H1 (cell line): ENCODE measurements around the gene P3H2. TPM values are rescaled to one million over a fixed set of nuclear protein-coding genes. Genes with fewer than 3 reads are reported as not detected.

Experiments
- CTCF ChIA-PET: fragments of 300-600 bp; sonication (Branson Sonifier 250); formaldehyde crosslinking; loops from one replicate; lab custom pipeline; 2021; ENCODE audit not compliant: partially characterized antibody; lab: Charles Lee
- POLR2A ChIA-PET: fragments of 300-600 bp; sonication (Branson Sonifier 250); formaldehyde crosslinking; loops from one replicate; lab custom pipeline; 2021; ENCODE audit warnings: inconsistent platforms; ENCODE audit not compliant: partially characterized antibody; lab: Charles Lee
- DNase-seq, 2 experiments: peaks; one replicate each; pipeline versions ENCODE4 v3.0.0 to v3.0.0-alpha.2; 2010 to 2022; ENCODE audit warnings: low spot score in 2 of 2, low read depth in 1 of 2, mixed read lengths in 1 of 2
- FAIRE-seq: peaks from 2 replicates; lab custom pipeline; 2011; peaks lifted over from hg19 to GRCh38; lab: Jason Lieb, UNC
- H2AFZ ChIP-seq: 2 replicates; pipeline ENCODE4 v1.8.1; 2012; ENCODE audit warnings: low read length, inconsistent platforms
- H2AK5ac ChIP-seq: 2 replicates; pipeline ENCODE4 v1.6.1; 2013; ENCODE audit warnings: low read depth, low read length
- H2BK120ac ChIP-seq: replicated peaks from 2 replicates; pipeline ENCODE3; 2013; ENCODE audit warnings: low read depth, low read length, inconsistent platforms
- H2BK12ac ChIP-seq: 2 replicates; pipeline ENCODE4 v1.6.1; 2013; ENCODE audit warnings: low read depth, low read length
- H2BK15ac ChIP-seq: 2 replicates; pipeline ENCODE4 v1.6.1; 2013; ENCODE audit warnings: low read length
- H2BK20ac ChIP-seq: 2 replicates; pipeline ENCODE4 v1.6.1; 2013; ENCODE audit warnings: low read length
- H2BK5ac ChIP-seq: 2 replicates; pipeline ENCODE4 v1.6.1; 2013; ENCODE audit warnings: low read depth, low read length
- H3K14ac ChIP-seq: 2 replicates; pipeline ENCODE4 v1.6.1; 2013; ENCODE audit warnings: inconsistent platforms; ENCODE audit not compliant: insufficient read length
- H3K18ac ChIP-seq: 2 replicates; pipeline ENCODE4 v1.6.1; 2013; ENCODE audit warnings: low read length; ENCODE audit errors: extremely low read depth
- H3K23ac ChIP-seq: 2 replicates; pipeline ENCODE4 v1.6.1; 2013; ENCODE audit warnings: inconsistent platforms; ENCODE audit not compliant: insufficient read length
- H3K23me2 ChIP-seq: 2 replicates; pipeline ENCODE4 v1.6.1; 2013; ENCODE audit warnings: low read depth, low read length
- H3K27ac ChIP-seq: 2 replicates; pipeline ENCODE4 v1.6.1; 2011; ENCODE audit warnings: low read depth, low read length, inconsistent platforms
- H3K27me3 ChIP-seq, 4 experiments: replicated peaks in 1 of 4; 1 replicate in 1 of 4; 2 replicates in 3 of 4; pipeline versions ENCODE4 v1.6.1 to v1.8.1; 2011 to 2013; ENCODE audit warnings: low read length in 3 of 4, mild to moderate bottlenecking in 3 of 4, inconsistent platforms in 2 of 4, mixed read lengths in 2 of 4, moderate library complexity in 1 of 4; ENCODE audit not compliant: control insufficient read depth in 3 of 4, insufficient read depth in 3 of 4; ENCODE audit errors: extremely low read depth in 1 of 4
- H3K36me3 ChIP-seq, 4 experiments: 2 replicates each; pipeline versions ENCODE4 v1.6.1 to v1.8.1; 2011 to 2013; ENCODE audit warnings: mild to moderate bottlenecking in 4 of 4, low read length in 3 of 4, moderate library complexity in 2 of 4, control low read depth in 1 of 4, inconsistent platforms in 1 of 4; ENCODE audit not compliant: insufficient read depth in 4 of 4, control insufficient read depth in 2 of 4
- H3K4ac ChIP-seq: replicated peaks from 2 replicates; pipeline ENCODE3; 2013; ENCODE audit warnings: low read length, low read depth, mixed read lengths, inconsistent platforms; ENCODE audit not compliant: insufficient read length
- H3K4me1 ChIP-seq, 4 experiments: replicated peaks in 1 of 4; 1 replicate in 1 of 4; 2 replicates in 3 of 4; pipeline versions ENCODE4 v1.6.1 to v1.8.1; 2011 to 2013; ENCODE audit warnings: low read length in 3 of 4, inconsistent platforms in 2 of 4, mixed read lengths in 1 of 4; ENCODE audit not compliant: insufficient read depth in 4 of 4, control insufficient read depth in 3 of 4
- H3K4me2 ChIP-seq, 2 experiments: 2 replicates each; pipeline versions ENCODE4 v1.6.1 to v1.8.1; 2011 to 2013; ENCODE audit warnings: low read depth in 2 of 2, low read length in 2 of 2, control low read depth in 1 of 2, inconsistent platforms in 1 of 2, mild to moderate bottlenecking in 1 of 2; ENCODE audit not compliant: insufficient read depth in 1 of 2
- H3K4me3 ChIP-seq, 4 experiments: fragments of 200-600, 300-600 bp in 1 of 4; sonication (generic), shearing (Covaris generic), sonication (Bioruptor Twin) in 1 of 4; 2 replicates each; pipeline versions ENCODE4 v1.5.1 to v1.8.1; 2011 to 2016; ENCODE audit warnings: low read length in 4 of 4, low read depth in 3 of 4, control low read depth in 2 of 4, inconsistent platforms in 2 of 4, mild to moderate bottlenecking in 2 of 4, mixed read lengths in 1 of 4, moderate library complexity in 1 of 4; ENCODE audit not compliant: insufficient read depth in 2 of 4; ENCODE audit errors: extremely low read depth in 1 of 4
- H3K56ac ChIP-seq: replicated peaks from 2 replicates; pipeline ENCODE3; 2013; ENCODE audit warnings: low read depth, mild to moderate bottlenecking, mixed read lengths, low read length, inconsistent platforms; ENCODE audit not compliant: insufficient read length
- H3K79me1 ChIP-seq: 2 replicates; pipeline ENCODE4 v1.6.1; 2013; ENCODE audit warnings: low read depth, low read length, control low read depth
- H3K79me2 ChIP-seq, 2 experiments: 2 replicates each; pipeline versions ENCODE4 v1.6.1 to v1.8.1; 2012 to 2013; ENCODE audit warnings: low read length in 2 of 2, mild to moderate bottlenecking in 2 of 2, inconsistent platforms in 1 of 2; ENCODE audit not compliant: insufficient read depth in 2 of 2, control insufficient read depth in 1 of 2
- H3K9ac ChIP-seq, 4 experiments: replicated peaks in 1 of 4; 1 replicate in 1 of 4; 2 replicates in 3 of 4; pipeline versions ENCODE4 v1.6.1 to v1.8.1; 2011 to 2013; ENCODE audit warnings: low read depth in 3 of 4, low read length in 3 of 4, control low read depth in 2 of 4, mild to moderate bottlenecking in 2 of 4, moderate library complexity in 2 of 4, inconsistent platforms in 1 of 4; ENCODE audit errors: extremely low read depth in 1 of 4
- H3K9me3 ChIP-seq, 2 experiments: 2 replicates each; pipeline versions ENCODE4 v1.6.1 to v1.8.1; 2012 to 2013; ENCODE audit warnings: mild to moderate bottlenecking in 2 of 2, moderate library complexity in 2 of 2, control low read depth in 1 of 2, inconsistent platforms in 1 of 2, low read depth in 1 of 2, low read length in 1 of 2, mixed read lengths in 1 of 2; ENCODE audit not compliant: insufficient read depth in 2 of 2
- H4K20me1 ChIP-seq, 2 experiments: replicated peaks in 1 of 2; 2 replicates each; pipeline versions ENCODE3 to v1.8.1; 2011 to 2013; ENCODE audit warnings: inconsistent platforms in 2 of 2, low read length in 2 of 2, mild to moderate bottlenecking in 1 of 2; ENCODE audit not compliant: insufficient read depth in 2 of 2, control insufficient read depth in 1 of 2
- H4K5ac ChIP-seq: 2 replicates; pipeline ENCODE4 v1.6.1; 2013; ENCODE audit warnings: low read length, low read depth, mixed read lengths, inconsistent platforms; ENCODE audit not compliant: insufficient read length
- H4K8ac ChIP-seq: 2 replicates; pipeline ENCODE4 v1.8.0; 2013; ENCODE audit warnings: mild to moderate bottlenecking, moderate library complexity, low read length, inconsistent platforms; ENCODE audit not compliant: insufficient read depth; ENCODE audit errors: extremely low read depth
- H4K91ac ChIP-seq: replicated peaks from 2 replicates; pipeline ENCODE3; 2013; ENCODE audit warnings: low read length, mixed read lengths, inconsistent platforms; ENCODE audit not compliant: insufficient read length
- BACH1 ChIP-seq: IDR thresholded peaks from 2 replicates; pipeline ENCODE4 v1.6.1; 2012; ENCODE audit warnings: low read length, improper control_type of control experiment
- GABPA ChIP-seq: IDR thresholded peaks from 2 replicates; pipeline ENCODE4 v1.6.1; 2011; ENCODE audit warnings: mild to moderate bottlenecking, low read length, moderate library complexity, borderline replicate concordance; ENCODE audit not compliant: insufficient read depth
- RNF2 ChIP-seq: fragments of 200-900, 300-1000 bp; sonication (generic); IDR thresholded peaks from 2 replicates; pipeline ENCODE4 v1.7.1; 2016; ENCODE audit warnings: borderline replicate concordance, low read depth, mild to moderate bottlenecking, antibody characterized with exemption, low read length; ENCODE audit not compliant: poor library complexity, severe bottlenecking; ENCODE audit errors: missing control alignments
- SRF ChIP-seq: IDR thresholded peaks from 2 replicates; pipeline ENCODE4 v1.6.1; 2011; ENCODE audit warnings: mild to moderate bottlenecking, low read depth, low read length, moderate library complexity
- WGBS, 2 experiments: shearing (Covaris generic) in 1 of 2; methylation state at CpG; one replicate each; pipeline versions ENCODE4 v1.1.6 to v1.1.7; 2013 to 2015; ENCODE audit warnings: low lambda C conversion rate in 2 of 2, mixed read lengths in 2 of 2, inconsistent platforms in 1 of 2, low coverage in 1 of 2, missing lambda C conversion rate in 1 of 2; ENCODE audit not compliant: insufficient replicate concordance in 2 of 2, insufficient coverage in 1 of 2, insufficient read length in 1 of 2; ENCODE audit errors: extremely low coverage in 1 of 2, missing lambda C conversion rate in 1 of 2; 5-methylcytosine and 5-hydroxymethylcytosine counted together
- polyA plus RNA-seq, 7 experiments: library from polyadenylated mRNA; depleted of rRNA in 3 of 7; stranded (reverse) in 5 of 7; unstranded in 2 of 7; fragments of >200 nt in 5 of 7; fragments of 200-250 nt in 2 of 7; gene quantifications; 1 replicate in 5 of 7; 2 replicates in 1 of 7; 4 replicates in 1 of 7; pipeline versions ENCODE4 v1.2.1 to v1.2.3, GENCODE V29; 2011 to 2013; ENCODE audit warnings: missing spikeins in 2 of 7, mixed read lengths in 2 of 7
- total RNA-seq: library from RNA; stranded (reverse); fragmentation: NEBNext Ultra II Directional; extraction: Animal tissue kit (Norgen Biotek cat#: 25700); gene quantifications from 2 replicates; pipeline ENCODE4 v1.2.1, GENCODE V29; 2021

Gene P3H2
- total and polyA plus RNA-seq, 2 of the 8 experiments (the other 6 are each of a cell fraction or from before 2014, with no cell fraction given), result 40.5 to 60.4 TPM

- H3K4me3 ChIP-seq, result no peak overlapping the region
- no peak overlapping the region for H2BK20ac ChIP-seq
- H2BK12ac ChIP-seq, result no peak overlapping the region
- no peak overlapping the region for H2AFZ ChIP-seq
- no peak overlapping the region for H3K9ac ChIP-seq
- H4K5ac ChIP-seq, result no peak overlapping the region
- no peak overlapping the region for H3K18ac ChIP-seq
- H4K91ac ChIP-seq, result no peak overlapping the region
- no peaks in the 10 kb centered on the region for H3K79me1 ChIP-seq
- H3K36me3 ChIP-seq, result no peaks in the 10 kb centered on the region
- no peaks in the 10 kb centered on the region for H3K79me2 ChIP-seq
- POLR2A ChIA-PET, result no interaction called here
- H2BK15ac ChIP-seq, result no peak overlapping the region
- H3K27me3 ChIP-seq, result no peaks in the 10 kb centered on the region
- H3K9me3 ChIP-seq, result no peaks in the 10 kb centered on the region
- H3K56ac ChIP-seq, result no peak overlapping the region
- no peaks in the 10 kb centered on the region for H3K23me2 ChIP-seq
- H4K20me1 ChIP-seq, result no peaks in the 10 kb centered on the region
- DNase-seq (no peak), FAIRE-seq (no peak)
- H3K4me1 ChIP-seq, result no peaks in the 10 kb centered on the region
- no peak overlapping the region for H3K4me2 ChIP-seq
- CTCF ChIA-PET, result interaction anchor here (1.8 kb wide), 1 partner anchor 37 kb away, joined by 5 read pairs; no protein-coding TSS in a partner anchor
- no peak overlapping the region for H2BK120ac ChIP-seq
- WGBS, 2 experiments, result 94% methylated on average over 1 of the region's 1 CpG; no CpG with 5 or more reads in 1 of the 2 experiments
- H3K4ac ChIP-seq, result no peak overlapping the region
- TF ChIP-seq BACH1 (no peak), RNF2 (no peak), GABPA (no peak), SRF (no peak)
- no peak overlapping the region for H4K8ac ChIP-seq
- no peak overlapping the region for H3K14ac ChIP-seq
- no peak overlapping the region for H2BK5ac ChIP-seq
- no peak overlapping the region for H2AK5ac ChIP-seq
- H3K27ac ChIP-seq, result no peak overlapping the region
- no peak overlapping the region for H3K23ac ChIP-seq
Measured at GRCh38 chr3:189911001-189911400, 209.7 kb downstream of the P3H2 start.
